HEK293 (cell line): ENCODE data around the gene CCL18.

ENCODE experiments used
- KLF9 ChIP-seq: fragments of 450-650 bp; formaldehyde crosslinking; IDR thresholded peaks from 2 replicates; pipeline ENCODE4 v1.5.1; 2016; ENCODE audit warnings: missing biosample characterization, missing genetic modification characterization, low read depth
- SP2 ChIP-seq: fragments of 450-650 bp; formaldehyde crosslinking; IDR thresholded peaks from 2 replicates; pipeline ENCODE4 v1.5.1; 2016; ENCODE audit warnings: missing biosample characterization, missing genetic modification characterization
- ZNF133 ChIP-seq: fragments of 450-650 bp; formaldehyde crosslinking; IDR thresholded peaks from 2 replicates; pipeline ENCODE4 v1.5.1; 2016; ENCODE audit warnings: missing biosample characterization, missing genetic modification characterization
- ZNF23 ChIP-seq: fragments of 450-650 bp; formaldehyde crosslinking; IDR thresholded peaks from 2 replicates; pipeline ENCODE4 v1.5.1; 2016; ENCODE audit warnings: missing biosample characterization, missing genetic modification characterization, borderline replicate concordance
- ZNF394 ChIP-seq: fragments of 450-650 bp; formaldehyde crosslinking; IDR thresholded peaks from 2 replicates; pipeline ENCODE4 v1.5.1; 2016; ENCODE audit warnings: missing biosample characterization, missing genetic modification characterization, mild to moderate bottlenecking, moderate library complexity, borderline replicate concordance
- ZNF473 ChIP-seq: fragments of 450-650 bp; formaldehyde crosslinking; IDR thresholded peaks from 2 replicates; pipeline ENCODE4 v1.5.1; 2017; ENCODE audit warnings: missing biosample characterization, missing genetic modification characterization
- ZNF629 ChIP-seq: fragments of 450-650 bp; formaldehyde crosslinking; IDR thresholded peaks from 2 replicates; pipeline ENCODE4 v1.5.1; 2017; ENCODE audit warnings: missing biosample characterization, missing genetic modification characterization
- ZNF76 ChIP-seq: fragments of 450-650 bp; formaldehyde crosslinking; IDR thresholded peaks from 2 replicates; pipeline ENCODE4; 2016; ENCODE audit warnings: low read depth, missing biosample characterization, missing genetic modification characterization, borderline replicate concordance
- ZNF768 ChIP-seq: fragments of 450-650 bp; formaldehyde crosslinking; IDR thresholded peaks from 2 replicates; pipeline ENCODE4 v1.5.1; 2018; ENCODE audit warnings: missing biosample characterization, mild to moderate bottlenecking, missing genetic modification characterization
- TF ChIP-seq, protein P1 (sequence below): fragments of 450-650 bp; formaldehyde crosslinking; IDR thresholded peaks from 2 replicates; pipeline ENCODE4 v1.5.1; 2016; ENCODE audit warnings: missing biosample characterization, missing genetic modification characterization
- TF ChIP-seq, protein P2 (sequence below): fragments of 450-650 bp; formaldehyde crosslinking; IDR thresholded peaks from 2 replicates; pipeline ENCODE4 v1.5.1; 2016; ENCODE audit warnings: missing biosample characterization, missing genetic modification characterization

DNA sequence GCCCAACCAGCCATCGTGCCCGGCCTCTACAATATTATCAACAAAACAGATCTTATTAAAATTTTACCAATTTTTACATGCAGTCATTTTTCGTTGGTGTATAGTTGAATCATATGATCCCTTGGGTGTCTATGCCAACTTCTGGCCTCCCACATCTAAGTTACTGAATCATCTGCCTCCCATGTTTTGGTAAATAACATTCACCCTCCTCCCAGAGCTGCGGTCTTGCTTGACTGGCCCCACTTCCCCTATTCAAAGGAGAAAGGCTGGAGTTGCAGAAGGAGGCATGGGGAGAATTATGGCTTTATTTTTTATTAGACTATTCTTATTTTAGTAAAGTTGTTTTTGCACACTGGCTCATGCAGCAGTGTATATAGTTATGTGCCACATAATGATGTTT, 27.8 kb upstream of the CCL18 start:
- TF ChIP-seq, protein P1, sequence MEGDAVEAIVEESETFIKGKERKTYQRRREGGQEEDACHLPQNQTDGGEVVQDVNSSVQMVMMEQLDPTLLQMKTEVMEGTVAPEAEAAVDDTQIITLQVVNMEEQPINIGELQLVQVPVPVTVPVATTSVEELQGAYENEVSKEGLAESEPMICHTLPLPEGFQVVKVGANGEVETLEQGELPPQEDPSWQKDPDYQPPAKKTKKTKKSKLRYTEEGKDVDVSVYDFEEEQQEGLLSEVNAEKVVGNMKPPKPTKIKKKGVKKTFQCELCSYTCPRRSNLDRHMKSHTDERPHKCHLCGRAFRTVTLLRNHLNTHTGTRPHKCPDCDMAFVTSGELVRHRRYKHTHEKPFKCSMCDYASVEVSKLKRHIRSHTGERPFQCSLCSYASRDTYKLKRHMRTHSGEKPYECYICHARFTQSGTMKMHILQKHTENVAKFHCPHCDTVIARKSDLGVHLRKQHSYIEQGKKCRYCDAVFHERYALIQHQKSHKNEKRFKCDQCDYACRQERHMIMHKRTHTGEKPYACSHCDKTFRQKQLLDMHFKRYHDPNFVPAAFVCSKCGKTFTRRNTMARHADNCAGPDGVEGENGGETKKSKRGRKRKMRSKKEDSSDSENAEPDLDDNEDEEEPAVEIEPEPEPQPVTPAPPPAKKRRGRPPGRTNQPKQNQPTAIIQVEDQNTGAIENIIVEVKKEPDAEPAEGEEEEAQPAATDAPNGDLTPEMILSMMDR (tag by site-specific recombination) = no peak
- TF ChIP-seq ZNF76 (tag by site-specific recombination) (no peak), ZNF394 (tag by site-specific recombination) (no peak), ZNF23 (tag by site-specific recombination) (no peak), ZNF768 (tag by site-specific recombination) (no peak), KLF9 (tag by site-specific recombination) (no peak), SP2 (tag by site-specific recombination) (no peak), ZNF473 (tag by site-specific recombination) (no peak), ZNF629 (no peak), ZNF133 (tag by site-specific recombination) (no peak)
- TF ChIP-seq, protein P2, sequence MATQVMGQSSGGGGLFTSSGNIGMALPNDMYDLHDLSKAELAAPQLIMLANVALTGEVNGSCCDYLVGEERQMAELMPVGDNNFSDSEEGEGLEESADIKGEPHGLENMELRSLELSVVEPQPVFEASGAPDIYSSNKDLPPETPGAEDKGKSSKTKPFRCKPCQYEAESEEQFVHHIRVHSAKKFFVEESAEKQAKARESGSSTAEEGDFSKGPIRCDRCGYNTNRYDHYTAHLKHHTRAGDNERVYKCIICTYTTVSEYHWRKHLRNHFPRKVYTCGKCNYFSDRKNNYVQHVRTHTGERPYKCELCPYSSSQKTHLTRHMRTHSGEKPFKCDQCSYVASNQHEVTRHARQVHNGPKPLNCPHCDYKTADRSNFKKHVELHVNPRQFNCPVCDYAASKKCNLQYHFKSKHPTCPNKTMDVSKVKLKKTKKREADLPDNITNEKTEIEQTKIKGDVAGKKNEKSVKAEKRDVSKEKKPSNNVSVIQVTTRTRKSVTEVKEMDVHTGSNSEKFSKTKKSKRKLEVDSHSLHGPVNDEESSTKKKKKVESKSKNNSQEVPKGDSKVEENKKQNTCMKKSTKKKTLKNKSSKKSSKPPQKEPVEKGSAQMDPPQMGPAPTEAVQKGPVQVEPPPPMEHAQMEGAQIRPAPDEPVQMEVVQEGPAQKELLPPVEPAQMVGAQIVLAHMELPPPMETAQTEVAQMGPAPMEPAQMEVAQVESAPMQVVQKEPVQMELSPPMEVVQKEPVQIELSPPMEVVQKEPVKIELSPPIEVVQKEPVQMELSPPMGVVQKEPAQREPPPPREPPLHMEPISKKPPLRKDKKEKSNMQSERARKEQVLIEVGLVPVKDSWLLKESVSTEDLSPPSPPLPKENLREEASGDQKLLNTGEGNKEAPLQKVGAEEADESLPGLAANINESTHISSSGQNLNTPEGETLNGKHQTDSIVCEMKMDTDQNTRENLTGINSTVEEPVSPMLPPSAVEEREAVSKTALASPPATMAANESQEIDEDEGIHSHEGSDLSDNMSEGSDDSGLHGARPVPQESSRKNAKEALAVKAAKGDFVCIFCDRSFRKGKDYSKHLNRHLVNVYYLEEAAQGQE = no peak
